Cardiac fibroblast (primary cell): ENCODE results near the gene KRTAP12-2.
"Not testable (repeated sequence)": the region's sequence is repeated elsewhere in the genome, so short reads cannot be mapped to it uniquely, and the experiment has no call there.

Source experiments
- DNase-seq, 2 donors: peaks; one replicate each; pipeline versions ENCODE4 v3.0.0 to v3.0.0-alpha.2; 2010; ENCODE audit warnings: low read depth in 2 of 2
- H3K4me3 ChIP-seq, 2 donors: replicated peaks in 1 of 2; 1 replicate in 1 of 2; 2 replicates in 1 of 2; pipeline ENCODE4 v1.5.1; 2011; ENCODE audit warnings: low read depth in 2 of 2, low read length in 2 of 2, mild to moderate bottlenecking in 2 of 2, moderate library complexity in 1 of 2
- CTCF ChIP-seq: IDR thresholded peaks from one replicate; pipeline ENCODE4 v1.5.1; 2011; ENCODE audit warnings: low read depth, mild to moderate bottlenecking, low read length, inconsistent platforms

KRTAP12-2 gene

GRCh38 chr21:44647222-44647552 lies 19.5 kb downstream of the KRTAP12-2 start:
- no peak for DNase-seq
- TF ChIP-seq CTCF = no peak
- no peak overlapping the region for H3K4me3 ChIP-seq

- DNase-seq, H3K4me3 ChIP-seq: not testable (repeated sequence)
Observed at GRCh38 chr21:44646366-44647221, 20.1 kb downstream of the KRTAP12-2 start, which contains the start of gene KRTAP10-11. Gene KRTAP10-11, plus strand, starts transcription at chr21:44646414. Its CDS starts 45 bp downstream, at chr21:44646459.

- no peak for DNase-seq
Observed at GRCh38 chr21:44644878-44645277, 21.8 kb downstream of the KRTAP12-2 start.

GRCh38 chr21:44643741-44644310 lies 22.9 kb downstream of the KRTAP12-2 start:
- H3K4me3 ChIP-seq = no peak overlapping the region
- no peak for DNase-seq
- TF ChIP-seq CTCF = no peak

More at GRCh38 chr21:44644878-44645277, 21.8 kb downstream of the KRTAP12-2 start:
- no peak overlapping the region for H3K4me3 ChIP-seq
- no peak for TF ChIP-seq CTCF

- H3K4me3 ChIP-seq = no peak overlapping the region
- no peak for TF ChIP-seq CTCF
- no peak for DNase-seq
Observed at GRCh38 chr21:44640761-44641160, 26.0 kb downstream of the KRTAP12-2 start.

GRCh38 chr21:44639331-44639655 lies 27.4 kb downstream of the KRTAP12-2 start:
- no peak overlapping the region for H3K4me3 ChIP-seq
- no peak for TF ChIP-seq CTCF
- no peak for DNase-seq

- not testable (repeated sequence) for H3K4me3 ChIP-seq, DNase-seq
Observed at GRCh38 chr21:44638506-44639330, 28.0 kb downstream of the KRTAP12-2 start.

- DNase-seq, H3K4me3 ChIP-seq: not testable (repeated sequence)
Observed at GRCh38 chr21:44637851-44638348, 28.8 kb downstream of the KRTAP12-2 start.
